Activated CD4-positive, alpha-beta T cell treated with anti-CD3 and anti-CD28 coated beads for 1 hour (primary cell): Measurements from ENCODE around the gene NDOR1.
"Not testable (repeated sequence)": the region's sequence is repeated elsewhere in the genome, so short reads cannot be mapped to it uniquely, and the experiment has no call there.

Experiments used
- DNase-seq: peaks from one replicate; pipeline ENCODE4 v3.0.0-alpha.2; 2020

The NDOR1 gene

GRCh38 chr9:137233143-137233980, 27.9 kb downstream of the NDOR1 start:
- no peak for DNase-seq

- no peak for DNase-seq
These were observed 28.7 kb downstream of the NDOR1 start for GRCh38 chr9:137234055-137234697.

GRCh38 chr9:137234758-137235423, 29.4 kb downstream of the NDOR1 start:
- DNase-seq, result no peak

DNA sequence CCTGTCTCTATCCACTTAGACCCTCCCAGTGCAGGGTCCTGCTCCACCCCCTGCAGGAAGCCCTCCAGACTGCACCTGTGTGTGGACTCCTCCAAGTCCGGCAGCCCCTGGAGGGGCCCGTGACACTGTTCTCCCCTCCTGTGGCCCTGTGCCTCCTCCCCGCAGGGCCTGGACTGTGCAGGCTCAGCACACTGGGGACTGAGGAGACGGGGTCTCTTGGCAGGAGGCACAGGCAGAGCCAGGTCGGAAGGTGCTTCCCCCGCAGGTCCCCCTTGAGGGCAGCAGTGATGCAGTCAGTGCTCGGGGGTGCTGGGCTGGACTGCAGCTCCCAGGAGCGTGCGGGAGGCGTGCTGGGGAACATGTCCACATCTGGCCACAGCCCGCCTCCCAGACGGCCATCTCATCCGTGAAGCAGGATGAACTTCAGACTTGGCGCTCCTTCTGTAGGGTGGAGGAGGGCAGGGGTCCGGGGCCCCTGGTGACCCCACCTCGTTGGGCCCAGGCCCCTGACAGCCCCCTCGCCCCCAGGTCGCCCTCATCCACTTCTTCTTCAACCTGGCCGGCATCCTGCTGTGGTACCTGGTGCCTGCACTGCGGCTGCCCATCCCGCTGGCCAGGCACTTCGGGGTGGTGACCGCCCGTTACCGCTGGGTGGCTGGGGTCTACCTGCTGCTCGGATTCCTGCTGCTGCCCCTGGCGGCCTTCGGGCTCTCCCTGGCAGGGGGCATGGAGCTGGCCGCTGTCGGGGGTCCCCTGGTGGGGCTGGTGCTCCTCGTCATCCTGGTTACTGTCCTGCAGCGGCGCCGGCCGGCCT, 30.1 kb downstream of the NDOR1 start:
- DNase-seq, result no peak

DNA sequence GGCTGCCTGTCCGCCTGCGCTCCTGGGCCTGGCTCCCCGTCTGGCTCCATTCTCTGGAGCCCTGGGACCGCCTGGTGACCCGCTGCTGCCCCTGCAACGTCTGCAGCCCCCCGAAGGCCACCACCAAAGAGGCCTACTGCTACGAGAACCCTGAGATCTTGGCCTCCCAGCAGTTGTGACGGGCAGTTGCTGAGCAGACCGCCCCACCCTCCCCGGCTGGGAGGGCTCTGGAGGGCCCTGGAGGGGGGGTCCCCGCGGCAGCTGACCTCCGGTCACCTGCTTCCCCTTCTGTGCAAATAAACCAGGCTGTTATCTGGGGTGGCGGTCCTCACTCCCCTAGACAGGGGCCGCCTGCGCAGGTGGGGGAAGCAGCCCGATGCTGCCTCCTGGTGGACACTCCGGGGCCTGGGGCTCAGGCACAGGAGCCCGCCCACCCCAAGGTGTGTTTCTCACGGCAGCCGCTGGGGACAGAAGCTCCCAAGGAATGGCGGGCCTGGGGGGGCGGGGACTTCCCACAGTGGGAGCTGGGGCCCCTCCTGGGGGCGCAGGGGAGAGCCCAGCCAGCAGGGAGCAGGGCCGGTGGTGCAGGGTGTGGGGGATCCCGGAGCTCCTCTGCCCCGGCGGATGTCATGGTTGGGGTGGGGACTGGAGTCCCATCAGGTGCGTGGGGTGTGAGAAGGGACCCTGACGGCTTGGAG, 30.9 kb downstream of the NDOR1 start:
- DNase-seq, result peak; percentile 85

DNA sequence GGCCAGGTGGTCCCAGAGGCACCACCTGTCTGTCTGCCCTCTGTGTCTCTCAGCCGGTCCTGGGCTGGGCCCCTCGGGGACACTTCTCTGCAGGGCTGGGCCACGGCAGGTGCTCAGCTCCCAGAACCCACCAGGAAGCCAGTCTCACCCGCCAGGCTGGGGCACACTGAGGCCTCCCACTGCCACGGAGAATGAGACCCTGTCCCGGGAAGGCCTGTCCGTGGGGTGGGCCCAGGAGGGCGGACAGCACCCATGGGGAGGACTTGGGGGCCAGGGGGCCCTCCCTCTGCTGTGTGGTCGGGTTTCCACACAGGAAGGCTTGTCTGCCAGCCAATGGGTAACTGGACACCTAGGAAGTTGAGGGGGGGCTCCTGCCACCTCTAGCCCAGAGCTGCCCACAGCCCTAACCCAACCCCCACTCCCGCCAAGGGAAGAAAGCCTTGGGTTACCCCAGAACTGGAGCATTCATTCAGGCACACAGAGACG, 31.5 kb downstream of the NDOR1 start:
- no peak for DNase-seq

DNA sequence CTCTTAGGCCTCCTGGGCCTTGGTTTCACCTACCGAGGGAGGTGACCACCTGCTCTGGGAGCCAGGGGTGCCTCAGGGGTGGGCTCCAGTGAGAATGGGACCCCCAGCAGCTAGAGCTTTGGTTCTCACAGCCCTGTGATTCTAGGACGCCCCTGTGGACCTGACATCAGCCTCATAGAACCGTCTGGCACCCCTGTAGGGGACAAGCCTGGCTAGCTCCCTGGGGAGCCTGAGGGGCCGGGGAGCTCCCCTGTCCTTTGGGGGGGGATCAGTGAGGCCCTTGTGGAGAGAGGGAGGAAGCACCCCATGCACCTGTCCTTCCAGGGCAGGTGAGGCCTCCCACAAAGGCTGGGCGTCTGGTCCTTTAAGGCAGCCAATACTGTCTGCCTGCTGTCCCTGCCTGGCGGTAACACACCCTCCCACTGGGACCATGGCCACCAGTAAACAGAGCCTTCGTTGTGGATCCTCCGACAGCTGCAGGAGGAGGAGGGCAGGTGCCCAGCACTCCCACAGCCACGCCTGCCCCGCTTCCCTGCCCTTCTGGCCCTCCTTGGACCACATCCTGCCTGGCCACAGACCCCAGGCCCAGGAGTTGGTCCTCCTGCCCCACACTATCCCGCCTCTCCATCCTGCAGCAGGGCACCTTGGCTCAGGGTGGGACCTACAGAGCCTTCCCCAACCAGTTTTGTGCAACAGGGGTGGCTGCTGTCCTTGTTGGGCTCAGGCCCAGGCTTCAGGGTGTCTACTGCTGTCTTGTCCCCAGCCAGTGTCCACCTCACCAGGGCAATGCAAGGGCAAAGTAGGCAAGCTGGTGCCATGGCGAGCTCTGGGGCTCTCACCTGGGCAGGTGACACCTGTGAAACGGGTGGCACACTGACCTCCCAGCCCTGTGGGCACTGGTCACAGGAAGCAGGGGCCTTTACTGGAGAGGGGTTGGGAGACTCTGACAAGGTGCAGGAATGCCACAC, 32.5 kb downstream of the NDOR1 start:
- DNase-seq, result no peak

- DNase-seq, result not testable (repeated sequence)
These were observed 34.2 kb downstream of the NDOR1 start for GRCh38 chr9:137239541-137240200.

- DNase-seq, result peak; percentile 57
These were observed 34.9 kb downstream of the NDOR1 start for GRCh38 chr9:137240318-137240840.

DNA sequence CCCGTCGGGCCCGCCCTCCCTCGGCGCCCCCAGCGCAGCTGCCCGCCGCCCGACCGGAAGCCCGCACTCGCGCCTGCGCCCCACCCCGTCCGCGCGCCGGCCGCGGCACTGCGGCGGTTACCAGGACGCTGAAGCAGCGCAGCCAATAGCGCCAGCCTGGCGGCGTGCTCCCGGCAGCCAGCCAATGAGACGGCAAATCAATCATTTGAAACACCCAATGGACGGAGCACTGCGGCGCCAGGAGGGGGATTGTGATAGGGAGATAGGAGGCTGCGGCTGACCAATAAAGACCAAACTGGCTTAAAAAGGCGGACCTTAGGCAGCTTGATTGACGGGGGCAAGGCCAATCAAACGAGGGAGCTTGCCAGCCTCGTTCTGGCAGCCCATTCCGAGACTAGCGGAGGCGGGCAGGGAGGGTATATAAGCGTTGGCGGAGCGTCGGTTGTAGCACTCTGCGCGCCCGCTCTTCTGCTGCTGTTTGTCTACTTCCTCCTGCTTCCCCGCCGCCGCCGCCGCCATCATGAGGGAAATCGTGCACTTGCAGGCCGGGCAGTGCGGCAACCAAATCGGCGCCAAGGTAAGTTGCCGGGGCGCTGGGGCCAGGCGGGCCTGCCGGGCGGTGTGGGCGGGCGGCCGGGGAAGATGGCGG, 35.5 kb downstream of the NDOR1 start, which contains the start of gene TUBB4B:
Gene TUBB4B (plus strand): TSS at position 447 of the 649 bp plus-strand sequence. CDS start 74 bp downstream, at position 521.
- DNase-seq, result peak; percentile 97

DNA sequence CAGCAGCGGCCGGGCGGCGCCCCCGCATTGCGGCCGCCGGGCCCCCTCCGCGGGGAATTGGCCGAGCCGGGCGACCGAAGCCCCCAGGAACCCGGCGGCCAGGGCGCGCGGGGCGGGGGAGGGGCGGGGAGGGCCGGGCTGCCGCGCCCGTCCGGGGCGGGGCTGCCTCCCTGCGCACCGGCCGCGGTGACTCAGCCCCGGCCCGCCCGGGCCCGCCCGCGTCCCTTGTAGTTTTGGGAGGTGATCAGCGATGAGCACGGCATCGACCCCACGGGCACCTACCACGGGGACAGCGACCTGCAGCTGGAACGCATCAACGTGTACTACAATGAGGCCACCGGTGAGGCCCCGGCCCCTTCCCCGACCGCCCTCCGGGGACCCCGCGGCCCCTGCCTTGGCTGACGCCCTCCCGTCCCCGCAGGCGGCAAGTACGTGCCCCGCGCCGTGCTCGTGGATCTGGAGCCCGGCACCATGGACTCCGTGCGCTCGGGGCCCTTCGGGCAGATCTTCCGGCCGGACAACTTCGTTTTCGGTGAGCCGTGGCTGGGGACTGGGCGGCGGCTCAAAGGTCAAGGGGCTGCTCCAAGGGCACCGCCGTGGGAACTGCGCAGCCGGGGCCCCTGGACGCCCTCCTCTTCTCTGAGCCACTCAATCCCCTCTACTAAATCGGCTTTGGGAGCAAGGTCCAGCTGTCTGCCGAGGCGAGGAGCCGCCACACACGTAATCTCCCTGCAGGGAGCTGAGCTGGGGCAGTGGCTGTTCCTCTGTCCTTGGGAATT, 36.2 kb downstream of the NDOR1 start:
- peak; percentile 67 for DNase-seq

- no peak for DNase-seq
These were observed 37.0 kb downstream of the NDOR1 start for GRCh38 chr9:137242269-137243203.

- not testable (repeated sequence) for DNase-seq
These were observed 37.7 kb downstream of the NDOR1 start for GRCh38 chr9:137243266-137243625.

GRCh38 chr9:137243626-137244485, 38.4 kb downstream of the NDOR1 start:
- no peak for DNase-seq

DNA sequence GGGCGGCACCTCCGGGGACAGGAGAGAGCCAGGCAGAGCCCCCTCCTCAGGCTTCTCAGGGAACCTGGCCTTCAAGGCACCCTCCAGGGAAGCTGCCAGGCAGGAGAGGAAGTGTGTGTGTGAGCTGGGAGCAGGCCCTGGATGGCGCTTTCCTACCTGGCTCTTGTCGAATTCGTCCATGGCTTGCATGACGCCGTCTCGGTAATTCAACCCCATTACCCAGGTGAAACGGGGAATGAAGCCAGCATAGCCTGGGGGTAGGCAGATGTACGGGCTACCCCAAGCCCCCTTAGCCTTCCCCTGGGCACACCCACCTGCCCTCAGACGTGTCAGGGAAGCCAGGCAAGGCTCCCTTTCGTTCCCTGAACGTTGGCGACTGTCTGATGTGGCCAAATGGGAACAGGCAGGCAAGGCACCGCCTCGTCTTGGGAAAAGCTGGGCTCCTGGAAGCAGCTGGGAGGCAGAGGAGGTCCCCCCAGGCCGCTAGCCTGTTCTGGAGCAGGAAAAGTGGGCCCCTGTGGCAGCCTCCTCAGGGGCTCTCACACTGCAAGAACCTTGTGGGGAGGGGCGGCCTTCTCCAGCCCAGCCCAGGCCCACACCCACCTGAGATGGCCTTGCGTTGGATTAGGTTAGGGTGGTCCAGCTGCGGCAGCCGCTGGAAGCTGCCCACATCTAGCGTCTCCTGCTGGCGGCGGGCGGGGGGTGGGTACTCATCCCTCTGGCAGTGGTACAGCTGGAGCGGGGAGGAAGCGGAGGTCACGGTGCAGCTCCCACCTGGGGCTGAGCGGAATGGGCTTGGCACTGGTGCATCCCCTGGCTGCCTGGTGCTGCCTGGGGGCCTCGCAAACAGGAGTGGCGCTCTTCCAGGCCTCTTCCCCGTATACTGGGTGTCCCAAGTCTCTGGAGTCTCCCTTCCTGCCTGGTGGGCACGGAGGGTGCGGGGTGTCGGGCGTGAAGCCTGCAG, 39.3 kb downstream of the NDOR1 start:
- no peak for DNase-seq
